Measurements from ENCODE around the gene AGFG1.

GRCh38 chr2:227423656-227424499, 48.1 kb upstream of the AGFG1 start:
- no peak for TF ChIP-seq POLR2A (IDR thresholded peaks at IDR 0.05)
- TF ChIP-seq CTCF (IDR thresholded peaks at IDR 0.05) = no peak

Data from testis (tissue), 2 donors.